Fibroblast of skin of right quadriceps (primary cell): ENCODE measurements around the gene KCNN2.
"Not testable (repeated sequence)": the region's sequence is repeated elsewhere in the genome, so short reads cannot be mapped to it uniquely, and the experiment has no call there.

Experiments
- DNase-seq: peaks from one replicate; pipeline ENCODE4 v3.0.0-alpha.2; 2013

KCNN2 gene

GRCh38 chr5:114427204-114427603 lies 65.3 kb downstream of the KCNN2 start:
- DNase-seq = no peak

GRCh38 chr5:114430532-114430931 lies 68.7 kb downstream of the KCNN2 start:
- no peak for DNase-seq

- not testable (repeated sequence) for DNase-seq
These were observed 70.8 kb downstream of the KCNN2 start for GRCh38 chr5:114432684-114433083.

- no peak for DNase-seq
These were observed 72.7 kb downstream of the KCNN2 start for GRCh38 chr5:114434396-114435219.

GRCh38 chr5:114435220-114435481 lies 73.3 kb downstream of the KCNN2 start:
- DNase-seq = no peak

GRCh38 chr5:114435885-114436299 lies 74.0 kb downstream of the KCNN2 start:
- no peak for DNase-seq

- DNase-seq = no peak
These were observed 76.1 kb downstream of the KCNN2 start for GRCh38 chr5:114437936-114438335.

- no peak for DNase-seq
These were observed 76.6 kb downstream of the KCNN2 start for GRCh38 chr5:114438471-114438870.

- no peak for DNase-seq
These were observed 85.4 kb downstream of the KCNN2 start for GRCh38 chr5:114447084-114447773.

GRCh38 chr5:114448481-114448880 lies 86.6 kb downstream of the KCNN2 start:
- no peak for DNase-seq

GRCh38 chr5:114449860-114450421 lies 88.1 kb downstream of the KCNN2 start:
- DNase-seq = peak; percentile 53

- DNase-seq = peak; percentile 7
These were observed 88.6 kb downstream of the KCNN2 start for GRCh38 chr5:114450437-114450836.

- DNase-seq = no peak
These were observed 96.9 kb downstream of the KCNN2 start for GRCh38 chr5:114458726-114459125.

GRCh38 chr5:114467171-114467570 lies 105.3 kb downstream of the KCNN2 start:
- no peak for DNase-seq

GRCh38 chr5:114467729-114468128 lies 105.9 kb downstream of the KCNN2 start:
- no peak for DNase-seq

- no peak for DNase-seq
These were observed 107.5 kb downstream of the KCNN2 start for GRCh38 chr5:114469372-114469771.

- no peak for DNase-seq
These were observed 109.7 kb downstream of the KCNN2 start for GRCh38 chr5:114471529-114471928.

GRCh38 chr5:114473541-114473940 lies 111.7 kb downstream of the KCNN2 start:
- DNase-seq = no peak

- DNase-seq = no peak
These were observed 116.0 kb downstream of the KCNN2 start for GRCh38 chr5:114477816-114478334.

GRCh38 chr5:114500756-114501155 lies 138.9 kb downstream of the KCNN2 start:
- DNase-seq = no peak

- DNase-seq = no peak
These were observed 142.7 kb downstream of the KCNN2 start for GRCh38 chr5:114504560-114504959.

- DNase-seq = no peak
These were observed 162.4 kb downstream of the KCNN2 start for GRCh38 chr5:114524221-114524620.

GRCh38 chr5:114544561-114544960 lies 182.7 kb downstream of the KCNN2 start:
- no peak for DNase-seq
